H1 (cell line): ENCODE measurements around the gene SERPINB1. TPM values are rescaled to one million over a fixed set of nuclear protein-coding genes. Genes with fewer than 3 reads are reported as not detected.

Experiments
- CTCF ChIA-PET: fragments of 300-600 bp; sonication (Branson Sonifier 250); formaldehyde crosslinking; loops from one replicate; lab custom pipeline; 2021; ENCODE audit not compliant: partially characterized antibody; lab: Charles Lee
- POLR2A ChIA-PET: fragments of 300-600 bp; sonication (Branson Sonifier 250); formaldehyde crosslinking; loops from one replicate; lab custom pipeline; 2021; ENCODE audit warnings: inconsistent platforms; ENCODE audit not compliant: partially characterized antibody; lab: Charles Lee
- DNase-seq, 2 experiments: peaks; one replicate each; pipeline versions ENCODE4 v3.0.0 to v3.0.0-alpha.2; 2010 to 2022; ENCODE audit warnings: low spot score in 2 of 2, low read depth in 1 of 2, mixed read lengths in 1 of 2
- FAIRE-seq: peaks from 2 replicates; lab custom pipeline; 2011; peaks lifted over from hg19 to GRCh38; lab: Jason Lieb, UNC
- H2AFZ ChIP-seq: 2 replicates; pipeline ENCODE4 v1.8.1; 2012; ENCODE audit warnings: low read length, inconsistent platforms
- H2AK5ac ChIP-seq: 2 replicates; pipeline ENCODE4 v1.6.1; 2013; ENCODE audit warnings: low read depth, low read length
- H2BK120ac ChIP-seq: replicated peaks from 2 replicates; pipeline ENCODE3; 2013; ENCODE audit warnings: low read depth, low read length, inconsistent platforms
- H2BK12ac ChIP-seq: 2 replicates; pipeline ENCODE4 v1.6.1; 2013; ENCODE audit warnings: low read depth, low read length
- H2BK15ac ChIP-seq: 2 replicates; pipeline ENCODE4 v1.6.1; 2013; ENCODE audit warnings: low read length
- H2BK20ac ChIP-seq: 2 replicates; pipeline ENCODE4 v1.6.1; 2013; ENCODE audit warnings: low read length
- H2BK5ac ChIP-seq: 2 replicates; pipeline ENCODE4 v1.6.1; 2013; ENCODE audit warnings: low read depth, low read length
- H3K14ac ChIP-seq: 2 replicates; pipeline ENCODE4 v1.6.1; 2013; ENCODE audit warnings: inconsistent platforms; ENCODE audit not compliant: insufficient read length
- H3K18ac ChIP-seq: 2 replicates; pipeline ENCODE4 v1.6.1; 2013; ENCODE audit warnings: low read length; ENCODE audit errors: extremely low read depth
- H3K23ac ChIP-seq: 2 replicates; pipeline ENCODE4 v1.6.1; 2013; ENCODE audit warnings: inconsistent platforms; ENCODE audit not compliant: insufficient read length
- H3K23me2 ChIP-seq: 2 replicates; pipeline ENCODE4 v1.6.1; 2013; ENCODE audit warnings: low read depth, low read length
- H3K27ac ChIP-seq: 2 replicates; pipeline ENCODE4 v1.6.1; 2011; ENCODE audit warnings: low read depth, low read length, inconsistent platforms
- H3K27me3 ChIP-seq, 4 experiments: replicated peaks in 1 of 4; 1 replicate in 1 of 4; 2 replicates in 3 of 4; pipeline versions ENCODE4 v1.6.1 to v1.8.1; 2011 to 2013; ENCODE audit warnings: low read length in 3 of 4, mild to moderate bottlenecking in 3 of 4, inconsistent platforms in 2 of 4, mixed read lengths in 2 of 4, moderate library complexity in 1 of 4; ENCODE audit not compliant: control insufficient read depth in 3 of 4, insufficient read depth in 3 of 4; ENCODE audit errors: extremely low read depth in 1 of 4
- H3K36me3 ChIP-seq, 4 experiments: 2 replicates each; pipeline versions ENCODE4 v1.6.1 to v1.8.1; 2011 to 2013; ENCODE audit warnings: mild to moderate bottlenecking in 4 of 4, low read length in 3 of 4, moderate library complexity in 2 of 4, control low read depth in 1 of 4, inconsistent platforms in 1 of 4; ENCODE audit not compliant: insufficient read depth in 4 of 4, control insufficient read depth in 2 of 4
- H3K4ac ChIP-seq: replicated peaks from 2 replicates; pipeline ENCODE3; 2013; ENCODE audit warnings: low read length, low read depth, mixed read lengths, inconsistent platforms; ENCODE audit not compliant: insufficient read length
- H3K4me1 ChIP-seq, 4 experiments: replicated peaks in 1 of 4; 1 replicate in 1 of 4; 2 replicates in 3 of 4; pipeline versions ENCODE4 v1.6.1 to v1.8.1; 2011 to 2013; ENCODE audit warnings: low read length in 3 of 4, inconsistent platforms in 2 of 4, mixed read lengths in 1 of 4; ENCODE audit not compliant: insufficient read depth in 4 of 4, control insufficient read depth in 3 of 4
- H3K4me2 ChIP-seq, 2 experiments: 2 replicates each; pipeline versions ENCODE4 v1.6.1 to v1.8.1; 2011 to 2013; ENCODE audit warnings: low read depth in 2 of 2, low read length in 2 of 2, control low read depth in 1 of 2, inconsistent platforms in 1 of 2, mild to moderate bottlenecking in 1 of 2; ENCODE audit not compliant: insufficient read depth in 1 of 2
- H3K4me3 ChIP-seq, 4 experiments: fragments of 200-600, 300-600 bp in 1 of 4; sonication (generic), shearing (Covaris generic), sonication (Bioruptor Twin) in 1 of 4; 2 replicates each; pipeline versions ENCODE4 v1.5.1 to v1.8.1; 2011 to 2016; ENCODE audit warnings: low read length in 4 of 4, low read depth in 3 of 4, control low read depth in 2 of 4, inconsistent platforms in 2 of 4, mild to moderate bottlenecking in 2 of 4, mixed read lengths in 1 of 4, moderate library complexity in 1 of 4; ENCODE audit not compliant: insufficient read depth in 2 of 4; ENCODE audit errors: extremely low read depth in 1 of 4
- H3K56ac ChIP-seq: replicated peaks from 2 replicates; pipeline ENCODE3; 2013; ENCODE audit warnings: low read depth, mild to moderate bottlenecking, mixed read lengths, low read length, inconsistent platforms; ENCODE audit not compliant: insufficient read length
- H3K79me1 ChIP-seq: 2 replicates; pipeline ENCODE4 v1.6.1; 2013; ENCODE audit warnings: low read depth, low read length, control low read depth
- H3K79me2 ChIP-seq, 2 experiments: 2 replicates each; pipeline versions ENCODE4 v1.6.1 to v1.8.1; 2012 to 2013; ENCODE audit warnings: low read length in 2 of 2, mild to moderate bottlenecking in 2 of 2, inconsistent platforms in 1 of 2; ENCODE audit not compliant: insufficient read depth in 2 of 2, control insufficient read depth in 1 of 2
- H3K9ac ChIP-seq, 4 experiments: replicated peaks in 1 of 4; 1 replicate in 1 of 4; 2 replicates in 3 of 4; pipeline versions ENCODE4 v1.6.1 to v1.8.1; 2011 to 2013; ENCODE audit warnings: low read depth in 3 of 4, low read length in 3 of 4, control low read depth in 2 of 4, mild to moderate bottlenecking in 2 of 4, moderate library complexity in 2 of 4, inconsistent platforms in 1 of 4; ENCODE audit errors: extremely low read depth in 1 of 4
- H3K9me3 ChIP-seq, 2 experiments: 2 replicates each; pipeline versions ENCODE4 v1.6.1 to v1.8.1; 2012 to 2013; ENCODE audit warnings: mild to moderate bottlenecking in 2 of 2, moderate library complexity in 2 of 2, control low read depth in 1 of 2, inconsistent platforms in 1 of 2, low read depth in 1 of 2, low read length in 1 of 2, mixed read lengths in 1 of 2; ENCODE audit not compliant: insufficient read depth in 2 of 2
- H4K20me1 ChIP-seq, 2 experiments: replicated peaks in 1 of 2; 2 replicates each; pipeline versions ENCODE3 to v1.8.1; 2011 to 2013; ENCODE audit warnings: inconsistent platforms in 2 of 2, low read length in 2 of 2, mild to moderate bottlenecking in 1 of 2; ENCODE audit not compliant: insufficient read depth in 2 of 2, control insufficient read depth in 1 of 2
- H4K5ac ChIP-seq: 2 replicates; pipeline ENCODE4 v1.6.1; 2013; ENCODE audit warnings: low read length, low read depth, mixed read lengths, inconsistent platforms; ENCODE audit not compliant: insufficient read length
- H4K8ac ChIP-seq: 2 replicates; pipeline ENCODE4 v1.8.0; 2013; ENCODE audit warnings: mild to moderate bottlenecking, moderate library complexity, low read length, inconsistent platforms; ENCODE audit not compliant: insufficient read depth; ENCODE audit errors: extremely low read depth
- H4K91ac ChIP-seq: replicated peaks from 2 replicates; pipeline ENCODE3; 2013; ENCODE audit warnings: low read length, mixed read lengths, inconsistent platforms; ENCODE audit not compliant: insufficient read length
- BACH1 ChIP-seq: IDR thresholded peaks from 2 replicates; pipeline ENCODE4 v1.6.1; 2012; ENCODE audit warnings: low read length, improper control_type of control experiment
- BRCA1 ChIP-seq: IDR thresholded peaks from 2 replicates; pipeline ENCODE4 v1.6.1; 2012; ENCODE audit warnings: low read depth, low read length, improper control_type of control experiment
- CEBPB ChIP-seq: IDR thresholded peaks from 2 replicates; pipeline ENCODE4 v1.6.1; 2012; ENCODE audit warnings: low read depth, low read length
- CREB1 ChIP-seq: IDR thresholded peaks from 2 replicates; pipeline ENCODE4 v1.6.1; 2012; ENCODE audit warnings: inconsistent platforms
- EGR1 ChIP-seq: IDR thresholded peaks from 2 replicates; pipeline ENCODE4 v1.6.1; 2011; ENCODE audit warnings: low read depth, low read length, borderline replicate concordance
- FOSL1 ChIP-seq: IDR thresholded peaks from 2 replicates; pipeline ENCODE4 v1.6.1; 2011; ENCODE audit warnings: mild to moderate bottlenecking, low read depth, low read length, moderate library complexity; ENCODE audit not compliant: insufficient read depth
- GTF2F1 ChIP-seq: IDR thresholded peaks from 2 replicates; pipeline ENCODE4 v1.6.1; 2012; ENCODE audit warnings: low read depth, low read length, improper control_type of control experiment, borderline replicate concordance
- KDM1A ChIP-seq: fragments of 200-600, 300-600 bp; sonication (generic); IDR thresholded peaks from 2 replicates; pipeline ENCODE4 v1.7.1; 2016; ENCODE audit warnings: mild to moderate bottlenecking, low read length, borderline replicate concordance
- KDM4A ChIP-seq: IDR thresholded peaks from one replicate; pipeline ENCODE4 v1.7.1; 2012; ENCODE audit warnings: low read depth, mild to moderate bottlenecking, moderate library complexity, low read length, inconsistent platforms; ENCODE audit not compliant: severe bottlenecking
- NANOG ChIP-seq: IDR thresholded peaks from 2 replicates; pipeline ENCODE4 v1.6.1; 2011; ENCODE audit warnings: low read length, low read depth, mild to moderate bottlenecking, inconsistent platforms; ENCODE audit not compliant: insufficient read depth, poor library complexity, severe bottlenecking
- RBBP5 ChIP-seq: IDR thresholded peaks from 2 replicates; pipeline ENCODE4 v1.7.1; 2012; ENCODE audit warnings: low read depth, mild to moderate bottlenecking, inconsistent platforms, low read length, moderate library complexity, borderline replicate concordance
- RNF2 ChIP-seq: fragments of 200-900, 300-1000 bp; sonication (generic); IDR thresholded peaks from 2 replicates; pipeline ENCODE4 v1.7.1; 2016; ENCODE audit warnings: borderline replicate concordance, low read depth, mild to moderate bottlenecking, antibody characterized with exemption, low read length; ENCODE audit not compliant: poor library complexity, severe bottlenecking; ENCODE audit errors: missing control alignments
- SUZ12 ChIP-seq: fragments of 200-600 bp; sonication (generic); IDR thresholded peaks from 2 replicates; pipeline ENCODE4 v1.6.1; 2012; ENCODE audit warnings: mild to moderate bottlenecking, inconsistent platforms, low read length, moderate library complexity, mixed read lengths
- WGBS, 2 experiments: shearing (Covaris generic) in 1 of 2; methylation state at CpG; one replicate each; pipeline versions ENCODE4 v1.1.6 to v1.1.7; 2013 to 2015; ENCODE audit warnings: low lambda C conversion rate in 2 of 2, mixed read lengths in 2 of 2, inconsistent platforms in 1 of 2, low coverage in 1 of 2, missing lambda C conversion rate in 1 of 2; ENCODE audit not compliant: insufficient replicate concordance in 2 of 2, insufficient coverage in 1 of 2, insufficient read length in 1 of 2; ENCODE audit errors: extremely low coverage in 1 of 2, missing lambda C conversion rate in 1 of 2; 5-methylcytosine and 5-hydroxymethylcytosine counted together
- polyA plus RNA-seq, 7 experiments: library from polyadenylated mRNA; depleted of rRNA in 3 of 7; stranded (reverse) in 5 of 7; unstranded in 2 of 7; fragments of >200 nt in 5 of 7; fragments of 200-250 nt in 2 of 7; gene quantifications; 1 replicate in 5 of 7; 2 replicates in 1 of 7; 4 replicates in 1 of 7; pipeline versions ENCODE4 v1.2.1 to v1.2.3, GENCODE V29; 2011 to 2013; ENCODE audit warnings: missing spikeins in 2 of 7, mixed read lengths in 2 of 7
- total RNA-seq: library from RNA; stranded (reverse); fragmentation: NEBNext Ultra II Directional; extraction: Animal tissue kit (Norgen Biotek cat#: 25700); gene quantifications from 2 replicates; pipeline ENCODE4 v1.2.1, GENCODE V29; 2021

SERPINB1 gene
- total and polyA plus RNA-seq, 2 of the 8 experiments (the other 6 are each of a cell fraction or from before 2014, with no cell fraction given) = 8.1 to 17.3 TPM

- no peaks in the 10 kb centered on the region; the same call in 1 of the 2 replicates for H3K23me2 ChIP-seq
- H2BK20ac ChIP-seq = no peak overlapping the region
- POLR2A ChIA-PET = no interaction called here
- no peak overlapping the region for H4K8ac ChIP-seq
- no peak overlapping the region for H2AFZ ChIP-seq
- H2BK15ac ChIP-seq = no peak overlapping the region
- no peak overlapping the region for H2BK120ac ChIP-seq
- no peak overlapping the region for H2BK5ac ChIP-seq
- no peak overlapping the region for H3K14ac ChIP-seq
- H2AK5ac ChIP-seq = no peak overlapping the region
- no peak for DNase-seq
- H3K18ac ChIP-seq = no peak overlapping the region
- no peak overlapping the region for H3K56ac ChIP-seq
- H3K36me3 ChIP-seq = no peaks in the 10 kb centered on the region
- no peaks in the 10 kb centered on the region for H4K20me1 ChIP-seq
- H3K9ac ChIP-seq = no peak overlapping the region
- no peak overlapping the region for H2BK12ac ChIP-seq
- no peaks in the 10 kb centered on the region for H3K27me3 ChIP-seq
- H4K91ac ChIP-seq = no peak overlapping the region
- H3K79me1 ChIP-seq = 0 out of 2 replicates have a peak, but pooled peaks cover 2% of the 10 kb centered on the region
- peaks cover 0 to 5% (median 2%) of the 10 kb centered on the region in 4 experiments; a peak in 2 of 7 replicates for H3K4me1 ChIP-seq
- no peak overlapping the region for H3K4ac ChIP-seq
- no peak overlapping the region for H3K4me2 ChIP-seq
- H3K9me3 ChIP-seq = no peaks in the 10 kb centered on the region
- no peak overlapping the region for H3K23ac ChIP-seq
- no peak overlapping the region for H3K27ac ChIP-seq
- WGBS, 2 experiments = 90% methylated on average over 7 of the region's 7 CpGs; no CpG with 5 or more reads in 1 of the 2 experiments
- CTCF ChIA-PET = interaction anchor here (0.6 to 3.7 kb wide), 3 partner anchors 13 to 110 kb away, joined by 3 to 21 read pairs (median 3); no protein-coding TSS in a partner anchor
- no peak for FAIRE-seq
- H4K5ac ChIP-seq = no peak overlapping the region
- no peaks in the 10 kb centered on the region for H3K79me2 ChIP-seq
- H3K4me3 ChIP-seq = no peak overlapping the region
- TF ChIP-seq SUZ12 (no peak), KDM4A (no peak), CEBPB (no peak), CREB1 (no peak), GTF2F1 (no peak), RNF2 (no peak), NANOG (no peak), EGR1 (no peak), FOSL1 (no peak), RBBP5 (no peak), BACH1 (no peak), BRCA1 (no peak), KDM1A (no peak)
These were observed 37.8 kb downstream of the SERPINB1 start for GRCh38 chr6:2803731-2804429.
